Mammary microvascular endothelial cell (primary cell): ENCODE results near the gene RHEBL1. TPM values are rescaled to one million over a fixed set of nuclear protein-coding genes. Genes with fewer than 3 reads are reported as not detected.

Source experiments
- total RNA-seq: library from RNA; depleted of rRNA; stranded (reverse); fragments of >200 nt; gene quantifications from 2 replicates; pipeline ENCODE4 v1.2.3, GENCODE V29; 2015

The RHEBL1 gene, protein sequence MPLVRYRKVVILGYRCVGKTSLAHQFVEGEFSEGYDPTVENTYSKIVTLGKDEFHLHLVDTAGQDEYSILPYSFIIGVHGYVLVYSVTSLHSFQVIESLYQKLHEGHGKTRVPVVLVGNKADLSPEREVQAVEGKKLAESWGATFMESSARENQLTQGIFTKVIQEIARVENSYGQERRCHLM
- 5.4 and 6.9 TPM in 2 replicates for total RNA-seq

DNA sequence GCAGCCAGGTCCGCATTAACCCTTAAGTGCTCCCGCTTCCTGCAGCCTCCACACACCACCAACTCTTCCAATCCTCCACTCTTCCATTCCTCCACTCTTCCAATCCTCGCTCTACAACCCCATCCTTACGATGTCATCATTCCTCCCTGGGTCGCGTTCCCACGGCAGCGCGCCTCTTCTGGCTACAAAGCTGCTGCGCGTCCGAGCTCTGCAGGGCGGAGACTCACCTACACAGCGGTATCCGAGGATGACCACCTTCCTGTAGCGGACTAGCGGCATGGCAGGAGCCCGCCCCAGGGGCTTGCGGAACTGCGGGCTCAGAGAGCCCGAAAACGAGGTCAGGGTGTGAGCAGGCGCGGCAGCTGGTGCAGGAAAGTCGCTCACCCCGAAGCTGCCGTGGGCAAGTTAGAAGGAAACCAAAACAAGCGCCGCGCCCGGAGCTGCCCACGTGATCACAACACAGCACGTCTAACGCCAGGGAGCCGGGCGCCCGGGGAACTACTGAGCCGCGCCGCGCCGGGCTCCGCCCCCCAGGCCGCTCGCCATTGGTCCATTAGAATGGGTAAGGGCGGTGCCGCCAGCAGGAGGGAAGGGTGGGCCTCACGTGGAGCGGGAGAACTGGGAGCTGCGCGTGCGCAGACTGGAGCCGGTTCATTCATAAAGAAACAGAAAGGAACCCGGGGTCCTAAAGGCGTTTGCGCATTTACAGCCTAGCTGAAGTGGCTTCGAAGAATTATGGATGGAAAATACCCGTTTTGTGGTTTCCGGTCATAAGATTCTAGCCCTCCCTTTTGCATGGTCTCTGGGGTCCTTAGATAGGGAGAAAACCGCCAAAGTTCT lies at the start of gene RHEBL1:
RHEBL1 (minus strand) TSS at position 473 of the 840 bp plus-strand sequence; CDS start at position 279, 194 bp downstream.

DNA sequence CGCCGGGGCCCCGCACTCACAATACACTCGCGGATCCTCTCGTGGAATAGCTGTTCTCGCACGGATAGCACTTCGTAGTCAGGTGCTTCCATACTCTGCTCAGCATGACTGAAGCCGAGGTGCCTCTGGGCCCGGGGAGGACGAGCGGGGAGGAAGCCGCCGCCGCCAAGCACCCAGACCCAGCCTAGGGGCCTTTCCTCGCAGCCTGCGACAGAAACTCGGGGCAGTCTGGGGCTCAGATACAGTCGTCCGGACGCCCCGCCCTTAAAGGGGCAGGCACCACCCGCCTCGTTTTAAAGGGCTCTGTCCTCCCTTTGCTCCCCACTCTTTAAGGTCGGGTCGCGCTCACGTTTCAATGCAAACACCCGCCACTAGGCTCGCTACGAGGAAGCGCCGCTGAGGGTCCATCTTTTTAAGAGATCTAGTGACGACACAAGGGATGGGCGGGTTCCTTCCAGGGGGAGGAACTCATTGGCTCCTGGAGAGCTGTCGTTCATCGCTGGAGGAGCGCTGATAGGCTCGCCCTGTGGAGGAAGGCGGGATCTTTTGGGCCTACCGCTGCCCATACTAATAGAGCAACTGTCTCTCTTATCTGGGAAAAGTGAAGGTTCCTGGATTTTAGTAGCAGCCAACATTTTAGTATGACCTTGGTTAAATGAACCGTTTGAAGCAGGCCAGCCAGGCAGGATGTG lies 40.8 kb upstream of the RHEBL1 start, which contains the start of gene LMBR1L:
LMBR1L (minus strand) TSS at position 384 of the 692 bp plus-strand sequence; CDS start at position 92, 292 bp downstream.

DNA sequence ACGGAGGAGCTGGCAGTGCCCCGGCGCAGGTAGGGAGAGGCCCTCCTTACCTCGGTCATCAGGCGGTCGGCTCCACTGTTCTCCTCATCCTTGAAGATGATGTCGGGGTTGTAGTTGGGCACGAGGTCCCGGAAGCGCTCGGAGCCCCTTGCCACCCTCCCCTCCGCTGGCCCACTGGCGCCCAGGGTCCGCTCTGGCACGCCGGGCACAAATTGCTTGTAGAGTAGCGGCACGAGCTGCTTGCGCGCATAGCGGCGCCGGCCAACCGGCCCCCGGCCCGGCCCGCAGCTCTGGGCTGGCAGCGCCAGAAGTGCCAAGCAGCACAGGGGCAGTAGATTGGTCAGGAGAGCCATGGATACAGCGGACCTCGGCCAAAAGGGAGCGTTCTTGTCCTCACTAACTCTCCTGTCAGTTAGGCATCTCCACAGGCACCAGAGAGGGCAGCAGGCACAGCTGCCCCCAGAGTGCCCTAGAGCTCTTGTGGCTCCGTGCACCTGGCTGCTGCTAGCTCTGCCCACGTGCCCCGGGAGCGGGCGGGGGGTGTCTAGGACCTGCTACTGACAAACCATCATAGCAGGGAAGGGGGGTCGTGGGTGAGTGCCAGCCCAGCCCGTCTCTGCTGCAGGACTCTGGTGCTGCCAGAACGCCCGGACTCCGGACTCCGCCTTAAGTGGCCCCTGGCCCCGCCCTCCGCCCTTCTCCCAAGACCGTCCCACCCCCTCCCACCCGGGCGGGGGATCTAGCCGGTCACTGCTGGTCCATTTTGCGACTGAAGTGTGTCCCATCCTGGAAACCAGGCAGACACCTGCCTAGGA lies 24.6 kb upstream of the RHEBL1 start, which contains the start of gene DHH:
DHH (minus strand) TSS at position 642 of the 815 bp plus-strand sequence; CDS start at position 353, 289 bp downstream.

DNA sequence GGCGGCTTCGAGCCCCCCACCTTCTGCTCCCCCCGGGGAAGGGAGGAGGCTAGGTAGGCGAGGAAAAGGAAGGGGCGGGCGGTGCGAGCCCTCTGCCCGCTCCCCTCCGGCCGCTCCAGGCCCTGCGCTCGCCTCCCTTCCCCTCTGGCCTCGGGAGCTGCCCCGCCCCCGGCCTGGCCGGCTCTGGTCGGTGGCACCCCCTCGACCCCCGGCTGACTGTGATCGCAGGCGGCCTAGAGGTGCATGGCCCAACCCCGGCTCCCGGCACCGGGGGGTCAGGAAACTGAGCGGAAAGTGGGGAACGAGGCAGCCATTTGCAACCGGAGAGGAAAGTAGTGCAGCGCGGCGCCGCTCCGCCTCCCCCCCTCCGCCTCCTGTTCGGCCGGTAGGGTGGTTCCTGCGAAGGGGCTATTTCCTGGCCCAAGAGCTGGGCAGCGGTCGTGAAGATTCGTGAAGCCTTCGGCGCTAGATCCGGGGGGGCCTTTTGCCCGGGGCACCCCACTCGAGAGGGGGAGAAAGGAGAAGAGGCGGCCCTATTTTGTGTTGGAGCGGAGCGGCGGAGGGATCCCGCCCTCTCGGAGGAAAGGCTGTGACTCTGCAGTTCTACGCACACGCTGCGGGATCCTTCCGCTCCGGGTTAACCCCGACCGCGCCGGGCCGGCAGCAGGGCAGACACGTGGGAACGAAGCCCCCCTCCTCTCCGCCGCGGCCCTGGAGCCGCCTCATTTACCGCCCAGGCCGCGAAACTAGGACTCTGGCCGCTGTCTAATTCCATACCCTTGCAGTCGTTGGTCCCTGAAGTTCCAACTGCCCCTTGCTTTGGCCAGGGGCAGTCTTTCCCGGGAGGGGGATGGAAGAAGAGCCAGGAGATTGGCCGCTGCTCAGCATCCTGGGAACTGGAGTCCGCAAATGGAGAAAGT lies 9.3 kb downstream of the RHEBL1 start, which contains the start of gene KMT2D:
KMT2D (minus strand) TSS at position 558 of the 920 bp plus-strand sequence. CDS start 5,470 bp downstream, outside the sequence.

DNA sequence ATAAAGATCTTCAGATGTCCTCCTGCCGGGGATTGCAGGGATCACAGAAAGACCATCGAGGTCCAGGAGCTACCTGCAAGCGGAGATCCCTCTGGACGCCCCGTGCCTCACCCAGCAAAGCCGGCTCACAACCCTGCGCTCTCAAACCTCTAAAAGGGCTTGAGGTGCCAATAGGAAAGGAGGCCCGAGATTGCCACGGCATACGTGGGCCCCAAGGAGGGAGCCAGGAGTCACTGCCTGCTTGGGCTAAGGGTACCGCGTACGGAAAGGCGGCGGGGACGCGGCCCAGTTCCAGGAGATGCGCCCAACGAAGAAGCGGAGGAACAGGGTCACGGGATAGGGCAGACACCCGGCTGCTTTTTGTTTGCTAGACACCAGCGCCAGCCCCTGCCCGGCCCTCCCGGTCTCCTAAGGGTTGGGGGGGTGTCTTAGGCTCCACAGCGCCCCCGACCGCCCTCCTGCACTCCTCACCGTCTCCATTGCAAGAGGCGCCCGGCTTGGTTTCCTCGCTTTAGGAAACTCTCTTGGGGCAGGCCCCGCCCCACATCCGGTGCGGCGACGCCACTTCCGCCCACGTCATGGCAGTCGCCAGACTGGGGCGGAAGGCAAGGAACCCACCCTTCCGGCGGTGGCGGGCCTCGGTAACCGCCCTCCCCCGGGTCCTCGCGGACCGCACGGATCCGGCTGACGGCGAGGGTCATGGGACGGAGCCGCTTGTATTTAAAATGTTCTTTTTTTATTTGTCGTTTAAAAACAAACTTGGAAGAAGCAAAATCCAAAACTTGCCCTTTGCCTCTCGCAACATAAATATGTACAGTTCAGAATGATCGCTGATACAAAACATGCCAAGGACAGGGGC lies 51.3 kb downstream of the RHEBL1 start, which contains the start of gene PRKAG1:
PRKAG1 (minus strand) TSS at position 516 of the 859 bp plus-strand sequence; CDS start at position 480, 36 bp downstream.

Other genes starting within 250 kb of the RHEBL1 start
- gene DDX23, start 217.8 kb downstream of the RHEBL1 start, total RNA-seq, result 73.7 and 74.7 TPM in 2 replicates
- gene RND1, start 204.1 kb downstream of the RHEBL1 start, total RNA-seq, result 4.1 and 5.3 TPM in 2 replicates
- gene FKBP11, start 144.5 kb downstream of the RHEBL1 start, total RNA-seq, result 25.8 and 28.5 TPM in 2 replicates
- gene ARF3, start 112.5 kb downstream of the RHEBL1 start, total RNA-seq, result 109 and 119 TPM in 2 replicates
- not detected in 2 replicates for gene WNT10B, start 98.2 kb downstream of the RHEBL1 start, total RNA-seq
- not detected in 2 replicates for gene WNT1, start 91.7 kb downstream of the RHEBL1 start, total RNA-seq
- under 0.01 TPM in 1 of 2 replicates, not detected in the other for gene DDN, start 70.6 kb downstream of the RHEBL1 start, total RNA-seq
- 39.6 and 41.2 TPM in 2 replicates for gene PRKAG1, start 51.2 kb downstream of the RHEBL1 start, total RNA-seq
- gene KMT2D, start 9.2 kb downstream of the RHEBL1 start, total RNA-seq, result 15.9 and 39.8 TPM in 2 replicates
- gene DHH, start 24.8 kb upstream of the RHEBL1 start, total RNA-seq, result 3.5 and 4.4 TPM in 2 replicates
- gene LMBR1L, start 40.9 kb upstream of the RHEBL1 start, total RNA-seq, result 32.2 and 51.6 TPM in 2 replicates
- 3,914 and 4,040 TPM in 2 replicates for gene TUBA1B, start 61.4 kb upstream of the RHEBL1 start, total RNA-seq
- gene TUBA1A, start 119.1 kb upstream of the RHEBL1 start, total RNA-seq, result 773 and 887 TPM in 2 replicates
- gene TUBA1C, start 195.1 kb upstream of the RHEBL1 start, total RNA-seq, result 1,170 and 1,280 TPM in 2 replicates
- not detected in 2 replicates for gene PRPH, start 225.2 kb upstream of the RHEBL1 start, total RNA-seq